RWPE1 (cell line): Measurements from ENCODE around the gene VAMP4.

Experiments used
- CTCF ChIA-PET: fragments of 350-600 bp; sonication (Branson Sonifier 250); formaldehyde crosslinking; extraction: SDS; loops from one replicate; lab custom pipeline; 2021; lab: Yijun Ruan, JAX
- POLR2A ChIA-PET: fragments of 400-600 bp; formaldehyde crosslinking; extraction: SDS; loops from one replicate; lab custom pipeline; 2020; ENCODE audit warnings: antibody characterized with exemption; ENCODE audit not compliant: low non-redundant PET; lab: Yijun Ruan, JAX
- DNase-seq: peaks from one replicate; pipeline ENCODE4 v3.0.0; 2012; ENCODE audit warnings: low spot score
- H3K27ac ChIP-seq: fragments of 450-650 bp; 2 replicates; pipeline ENCODE4 v1.5.1; 2017
- TF ChIP-seq, protein P1 (sequence below): fragments of 450-650 bp; conservative IDR thresholded peaks from 2 replicates; pipeline ENCODE4 v1.5.1; 2017; ENCODE audit warnings: low read depth, mild to moderate bottlenecking

VAMP4 gene

DNA sequence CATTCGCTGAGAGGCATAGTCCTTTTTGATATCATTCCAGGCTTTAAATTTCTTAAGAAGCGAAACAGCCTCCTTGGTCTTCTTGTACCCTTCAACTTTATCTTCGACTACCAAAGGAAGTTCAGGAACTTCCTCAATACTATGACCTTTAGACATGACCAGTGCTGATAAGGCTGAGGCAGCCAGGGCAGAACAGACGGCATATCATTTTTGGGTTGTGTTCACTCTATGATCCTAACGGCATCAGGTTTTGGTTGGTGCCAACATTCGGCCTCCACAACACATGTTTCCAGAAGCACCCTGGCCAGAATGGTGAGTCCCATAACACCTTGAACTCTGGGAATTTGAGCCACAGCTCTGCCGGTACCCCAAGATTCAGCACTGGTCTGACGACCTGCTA lies 58.0 kb downstream of the VAMP4 start:
- POLR2A ChIA-PET: no interaction called here

DNA sequence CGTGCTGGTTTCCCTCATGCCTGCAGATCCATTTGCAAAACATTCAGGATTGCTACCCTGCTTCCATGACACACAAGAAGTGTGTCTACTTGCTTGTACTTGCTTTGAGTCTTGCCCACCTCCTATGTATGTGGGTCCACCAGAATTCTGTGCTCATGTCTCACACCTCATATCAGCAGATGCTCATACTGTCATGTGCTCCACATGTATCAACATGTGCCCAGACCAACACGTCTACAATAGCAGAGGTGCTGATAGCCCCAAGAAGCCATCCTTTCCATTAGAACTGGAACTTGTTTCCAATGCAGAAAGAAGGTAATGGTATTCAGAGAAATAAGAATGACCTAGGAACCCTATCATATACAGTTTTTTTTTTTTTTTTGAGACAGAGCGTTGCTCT lies 61.5 kb downstream of the VAMP4 start:
- no peak for DNase-seq
- POLR2A ChIA-PET: no interaction called here
- CTCF ChIA-PET: no interaction called here
- H3K27ac ChIP-seq: no peak overlapping the region
- TF ChIP-seq, protein P1, sequence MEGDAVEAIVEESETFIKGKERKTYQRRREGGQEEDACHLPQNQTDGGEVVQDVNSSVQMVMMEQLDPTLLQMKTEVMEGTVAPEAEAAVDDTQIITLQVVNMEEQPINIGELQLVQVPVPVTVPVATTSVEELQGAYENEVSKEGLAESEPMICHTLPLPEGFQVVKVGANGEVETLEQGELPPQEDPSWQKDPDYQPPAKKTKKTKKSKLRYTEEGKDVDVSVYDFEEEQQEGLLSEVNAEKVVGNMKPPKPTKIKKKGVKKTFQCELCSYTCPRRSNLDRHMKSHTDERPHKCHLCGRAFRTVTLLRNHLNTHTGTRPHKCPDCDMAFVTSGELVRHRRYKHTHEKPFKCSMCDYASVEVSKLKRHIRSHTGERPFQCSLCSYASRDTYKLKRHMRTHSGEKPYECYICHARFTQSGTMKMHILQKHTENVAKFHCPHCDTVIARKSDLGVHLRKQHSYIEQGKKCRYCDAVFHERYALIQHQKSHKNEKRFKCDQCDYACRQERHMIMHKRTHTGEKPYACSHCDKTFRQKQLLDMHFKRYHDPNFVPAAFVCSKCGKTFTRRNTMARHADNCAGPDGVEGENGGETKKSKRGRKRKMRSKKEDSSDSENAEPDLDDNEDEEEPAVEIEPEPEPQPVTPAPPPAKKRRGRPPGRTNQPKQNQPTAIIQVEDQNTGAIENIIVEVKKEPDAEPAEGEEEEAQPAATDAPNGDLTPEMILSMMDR: no peak

More for the DNA sequence above, 58.0 kb downstream of the VAMP4 start:
- CTCF ChIA-PET: interaction anchor here (0.9 kb wide), 1 partner anchor 118 kb away, joined by 3 read pairs; no protein-coding TSS in a partner anchor
- no peak for DNase-seq
- no peak overlapping the region for H3K27ac ChIP-seq
- TF ChIP-seq, protein P1: no peak

DNA sequence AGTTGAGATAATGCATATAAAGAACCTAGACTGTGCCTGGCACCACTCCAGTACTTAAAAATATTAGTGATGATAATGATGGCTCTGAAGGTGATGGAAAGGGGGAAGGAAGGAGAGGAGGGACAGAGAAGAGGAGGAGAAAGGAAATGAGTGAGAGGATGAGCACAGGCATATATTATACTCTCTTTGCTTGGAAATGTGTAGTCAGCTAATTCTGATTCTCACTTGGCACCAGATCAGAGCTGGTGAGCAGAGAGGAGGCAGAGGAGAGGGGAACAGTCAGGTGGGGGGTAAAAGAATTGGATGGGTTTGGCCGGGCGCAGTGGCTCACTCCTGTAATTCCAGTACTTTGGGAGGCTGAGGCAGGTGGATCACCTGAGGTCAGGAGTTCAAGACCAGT lies 65.0 kb downstream of the VAMP4 start:
- H3K27ac ChIP-seq: no peak overlapping the region
- TF ChIP-seq, protein P1: no peak
- DNase-seq: no peak
- POLR2A ChIA-PET: no interaction called here
- CTCF ChIA-PET: interaction anchor here (0.6 kb wide), 1 partner anchor 935 kb away, joined by 4 read pairs; no protein-coding TSS in a partner anchor

DNA sequence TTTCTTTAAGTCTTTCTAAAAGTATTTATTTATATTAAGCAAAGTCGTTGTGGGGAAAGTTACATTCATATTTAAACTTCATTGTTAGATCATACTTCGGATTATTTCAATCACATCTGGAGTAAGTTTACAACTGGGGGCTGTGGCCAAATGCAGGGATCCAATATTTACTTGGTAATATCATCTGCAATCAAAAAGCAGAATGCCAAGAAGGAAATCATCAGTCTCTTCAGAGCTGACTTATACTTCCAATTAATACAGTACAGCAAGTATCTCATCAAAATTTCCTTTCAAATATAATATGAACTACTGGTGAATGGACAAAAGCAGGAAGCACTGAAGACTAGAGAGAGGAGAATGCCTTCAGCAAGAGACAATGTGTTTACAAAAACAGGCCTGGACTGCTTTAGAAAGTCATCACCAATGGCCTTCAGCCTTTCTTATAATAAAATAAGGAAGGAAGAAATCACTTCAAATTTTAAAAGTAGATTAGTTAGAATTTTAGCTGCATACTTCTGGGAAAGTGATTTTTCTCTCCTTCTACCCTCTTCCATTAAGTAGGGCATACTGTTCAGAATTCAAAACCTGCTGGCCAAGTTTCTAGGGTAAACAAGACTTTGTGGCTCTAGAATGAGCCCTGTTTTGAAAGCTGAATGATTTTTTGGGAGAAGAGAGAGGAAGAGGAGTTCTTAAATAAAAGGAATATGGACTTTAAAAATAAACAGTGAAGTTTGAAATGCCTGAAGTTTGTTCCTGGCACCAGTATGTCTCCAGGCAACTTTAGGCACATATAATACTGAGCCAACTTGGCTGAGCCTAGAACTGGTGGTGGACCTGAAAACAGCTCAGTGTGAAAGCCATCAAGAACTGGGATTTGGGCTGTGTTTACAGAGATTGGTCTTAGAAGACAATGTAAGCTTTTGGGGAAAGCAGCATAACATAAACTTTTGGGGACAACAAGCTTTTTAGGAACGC lies 67.1 kb downstream of the VAMP4 start:
- TF ChIP-seq, protein P1: no peak
- DNase-seq: no peak
- H3K27ac ChIP-seq: no peak overlapping the region
- ChIA-PET POLR2A (no interaction called here), CTCF (no interaction called here)

DNA sequence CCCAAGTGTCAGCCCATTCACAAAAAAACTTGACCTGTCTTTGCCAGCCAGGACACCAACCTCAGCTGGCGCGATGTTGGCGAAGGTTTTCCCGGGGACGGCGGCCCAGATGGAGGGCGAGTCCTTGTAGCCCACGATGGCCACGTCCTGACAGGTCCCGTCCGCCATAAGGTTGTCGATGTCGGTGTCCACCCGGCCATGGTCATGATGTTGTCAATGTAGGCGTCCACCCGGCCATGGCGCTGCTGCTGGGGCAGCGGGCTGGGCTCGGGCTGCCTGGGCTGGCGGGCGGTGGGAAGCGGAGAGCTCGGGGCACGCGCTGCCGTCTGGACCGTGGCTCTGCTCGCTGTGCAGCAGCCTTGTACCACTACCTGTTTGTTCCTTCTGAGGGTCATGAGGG lies 71.1 kb downstream of the VAMP4 start:
- TF ChIP-seq, protein P1: no peak
- CTCF ChIA-PET: no interaction called here
- POLR2A ChIA-PET: no interaction called here
- H3K27ac ChIP-seq: no peak overlapping the region
- no peak for DNase-seq

DNA sequence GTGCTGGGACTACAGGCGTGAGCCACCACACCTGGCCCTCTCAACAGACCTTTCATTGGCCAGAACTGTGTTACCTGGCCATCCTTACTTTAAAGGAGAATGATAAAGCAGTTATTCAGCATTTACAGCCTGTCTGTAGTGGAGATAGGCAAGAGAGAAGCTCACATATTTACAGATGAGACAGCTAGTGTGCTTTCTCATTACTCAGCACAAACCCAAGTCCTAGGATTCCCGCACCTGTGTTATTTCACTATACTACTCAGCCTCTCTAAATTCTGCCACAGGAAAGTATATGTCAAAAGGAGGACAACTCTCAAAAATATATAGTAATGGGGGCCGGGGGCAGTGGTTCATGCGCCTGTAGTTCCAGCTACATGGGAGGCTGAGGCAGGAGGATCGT lies 73.5 kb downstream of the VAMP4 start:
- TF ChIP-seq, protein P1: no peak
- ChIA-PET CTCF (no interaction called here), POLR2A (no interaction called here)
- DNase-seq: no peak
- H3K27ac ChIP-seq: no peak overlapping the region
